Activated CD4-positive, alpha-beta T cell treated with anti-CD3 and anti-CD28 coated beads for 4 hours (primary cell): Measurements from ENCODE around the gene CCDC43.
"Not testable (repeated sequence)": the region's sequence is repeated elsewhere in the genome, so short reads cannot be mapped to it uniquely, and the experiment has no call there.

Experiments used
- DNase-seq, 2 donors: peaks; one replicate each; pipeline ENCODE4 v3.0.0-alpha.2; 2020

Gene CCDC43

DNA sequence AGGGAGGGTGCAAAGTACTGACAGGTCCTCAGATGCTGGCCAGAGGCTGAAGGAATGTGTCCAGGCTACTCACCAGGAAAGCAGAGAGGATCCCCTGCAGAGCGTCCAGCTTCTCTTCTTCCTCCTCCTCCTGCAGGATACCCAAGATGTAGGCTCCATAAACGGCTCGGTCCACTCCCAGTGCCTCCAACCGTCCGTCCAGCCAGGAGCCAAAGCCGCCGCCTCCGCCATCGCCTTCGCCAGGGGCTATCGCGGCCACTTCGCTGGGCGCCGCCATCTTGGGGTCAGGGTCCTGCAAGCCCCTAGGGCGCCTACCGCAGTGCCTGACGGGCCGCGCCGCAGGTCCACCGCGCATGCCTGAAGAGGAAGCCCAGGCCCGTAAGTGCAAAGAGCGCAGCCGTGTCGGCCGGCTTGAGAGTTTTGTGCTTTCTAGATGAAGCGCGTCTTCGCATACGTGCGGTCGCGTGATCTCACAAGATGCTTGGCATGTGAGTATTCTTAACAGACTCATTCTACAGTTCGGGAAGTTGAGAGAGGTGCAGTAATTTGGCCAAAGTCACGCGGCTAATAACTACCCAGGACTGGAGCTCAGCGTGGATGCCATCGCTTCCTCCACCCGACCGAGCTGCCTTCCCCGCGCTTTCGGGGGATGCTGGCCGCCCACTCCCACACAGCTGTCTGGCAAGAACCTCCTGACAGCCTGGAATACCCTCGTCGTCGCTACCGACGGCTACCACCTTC, at the start of gene CCDC43:
Gene CCDC43, minus strand, starts transcription at position 300 of the 741 bp plus-strand sequence. Its CDS starts 23 bp downstream, at position 277.
- peak; percentile 88 to 89 for DNase-seq

- no peak for DNase-seq
Observed at GRCh38 chr17:44738214-44738906, 48.8 kb upstream of the CCDC43 start.

DNA sequence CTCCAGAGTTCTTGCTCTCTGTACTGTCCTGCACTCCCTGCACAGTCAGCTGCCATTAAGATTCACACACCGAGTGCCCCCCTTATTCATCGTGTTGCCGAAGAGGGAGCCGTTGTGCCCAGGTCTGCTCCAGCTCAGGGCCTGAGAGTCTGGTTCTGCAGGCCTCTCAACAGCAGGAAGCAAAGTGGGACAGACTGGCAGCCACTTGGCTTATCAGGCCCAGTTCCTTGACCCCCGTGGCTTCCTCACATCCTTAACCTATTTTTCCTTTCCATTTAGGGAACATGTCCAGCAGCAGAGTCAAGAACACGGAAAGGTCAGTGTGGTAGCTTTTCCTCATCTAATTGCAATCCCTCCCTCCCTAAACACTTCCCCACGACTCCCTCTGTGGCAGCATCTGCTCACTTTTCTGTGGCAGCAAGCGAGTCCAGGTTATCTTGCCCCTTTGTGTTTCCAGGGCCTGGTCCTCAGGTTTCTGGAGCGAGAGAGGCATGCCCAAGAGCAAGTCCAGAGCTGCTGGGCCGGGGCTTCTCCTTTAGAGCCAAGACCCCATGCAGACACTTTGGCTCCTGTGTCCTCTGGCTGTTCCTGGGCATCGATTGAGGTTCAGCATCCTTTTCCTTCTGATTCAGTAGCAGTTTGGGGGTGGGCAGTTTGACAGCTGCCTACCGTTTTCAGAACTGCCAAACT, 47.1 kb upstream of the CCDC43 start:
- no peak for DNase-seq

DNA sequence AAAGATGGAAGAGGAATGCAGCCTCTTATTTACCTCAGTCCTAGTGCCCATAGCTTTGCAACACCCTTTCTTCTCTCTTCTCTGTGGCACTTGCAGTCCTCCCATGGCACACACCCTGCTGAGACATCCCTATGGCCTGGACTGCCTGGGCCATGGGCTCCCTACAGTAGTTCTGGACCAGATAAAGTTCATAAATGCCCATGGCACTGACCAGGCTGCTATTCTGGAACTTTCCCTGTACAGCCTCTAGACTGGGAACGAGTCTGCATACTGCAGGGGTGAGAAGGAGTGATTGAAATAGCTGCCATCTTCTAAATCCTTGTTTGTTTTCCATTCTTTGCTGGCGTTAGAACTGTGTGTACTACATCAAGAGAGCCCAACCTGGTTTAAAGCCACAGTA, 44.7 kb upstream of the CCDC43 start:
- DNase-seq: no peak

DNA sequence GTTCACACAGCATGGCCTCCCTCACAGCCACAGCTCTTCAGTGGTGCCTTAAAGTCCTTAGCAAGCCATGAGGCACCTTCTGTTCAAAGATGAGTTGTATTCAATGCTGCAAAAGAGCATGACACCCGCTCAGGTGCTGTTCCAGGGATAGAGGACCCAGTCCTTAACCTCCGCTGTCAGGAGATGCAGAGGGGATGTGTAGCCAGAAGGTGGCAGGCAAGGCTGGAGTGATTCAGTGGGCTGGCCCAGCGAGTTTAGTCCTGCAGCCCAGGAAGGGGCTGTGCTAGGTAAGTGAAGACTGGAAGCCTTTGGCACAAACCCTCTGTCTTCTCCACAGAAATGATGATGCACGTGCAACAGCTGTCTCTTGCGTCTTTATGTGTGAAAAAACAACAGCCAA, 44.2 kb upstream of the CCDC43 start:
- DNase-seq: no peak

DNA sequence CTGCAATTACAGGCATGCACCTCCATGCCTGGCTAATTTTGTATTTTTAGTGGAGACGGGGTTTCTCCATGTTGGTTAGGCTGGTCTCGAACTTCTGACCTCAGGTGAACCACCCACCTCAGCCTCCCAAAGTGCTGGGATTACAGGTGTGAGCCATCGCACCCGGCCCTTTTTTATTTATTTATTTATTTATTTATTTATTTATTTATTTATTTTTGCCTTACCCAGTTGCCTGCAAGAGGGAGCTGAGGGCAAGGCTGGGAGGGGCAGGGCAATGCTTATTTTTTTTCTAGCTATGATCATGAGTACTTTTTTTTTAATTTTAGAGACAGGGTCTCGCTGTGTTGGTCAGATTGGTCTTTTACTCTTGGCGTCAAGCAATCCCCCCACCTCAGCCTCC, 36.5 kb upstream of the CCDC43 start:
- DNase-seq: not testable (repeated sequence)

GRCh38 chr17:44722254-44722653, 32.7 kb upstream of the CCDC43 start:
- DNase-seq: no peak

DNA sequence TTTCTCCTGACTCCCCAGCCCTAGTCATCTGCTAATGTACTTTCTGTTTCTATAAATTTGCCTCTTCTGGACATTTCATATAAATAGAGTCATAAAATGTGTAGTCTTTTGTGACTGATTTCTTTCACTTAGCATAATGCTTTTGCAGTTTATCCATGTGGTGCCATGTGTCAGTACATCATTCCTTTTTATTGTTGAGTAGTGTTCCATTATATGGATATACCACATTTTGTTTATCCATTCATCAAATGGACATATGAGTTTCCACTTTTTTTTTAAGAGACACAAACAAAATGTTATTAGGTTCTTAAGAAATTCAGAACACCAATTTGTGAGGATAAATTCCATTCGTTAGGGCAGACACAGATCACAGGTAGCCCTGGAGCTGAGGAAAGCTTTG, 29.9 kb upstream of the CCDC43 start:
- DNase-seq: no peak

GRCh38 chr17:44708401-44709263, 19.1 kb upstream of the CCDC43 start, which contains the start of gene DBF4B:
Gene DBF4B, plus strand, starts transcription at chr17:44708665. Its CDS starts 156 bp downstream, at chr17:44708821.
- DNase-seq: peak; percentile 81 to 85

GRCh38 chr17:44707755-44708400, 18.3 kb upstream of the CCDC43 start:
- no peak for DNase-seq

GRCh38 chr17:44700288-44700687, 10.7 kb upstream of the CCDC43 start:
- DNase-seq: not testable (repeated sequence)

DNA sequence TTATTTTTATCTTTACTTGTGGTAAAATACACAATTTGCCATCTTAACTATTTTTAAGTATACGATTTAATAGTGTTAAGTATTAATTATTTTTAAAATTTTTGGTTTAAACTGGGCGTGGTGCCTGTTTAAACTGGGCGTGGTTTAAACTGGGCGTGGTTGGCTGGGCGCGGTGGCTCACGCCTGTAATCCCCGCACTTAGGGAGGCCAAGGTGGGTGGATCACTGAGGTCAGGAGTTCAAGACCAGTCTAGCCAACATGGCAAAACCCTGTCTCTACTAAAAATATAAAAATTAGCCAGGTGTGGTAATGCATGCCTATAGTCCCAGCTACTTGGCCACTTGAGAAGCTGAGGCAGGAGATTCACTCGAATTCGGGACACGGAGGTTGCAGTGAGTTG, 4.0 kb upstream of the CCDC43 start:
- DNase-seq: no peak

DNA sequence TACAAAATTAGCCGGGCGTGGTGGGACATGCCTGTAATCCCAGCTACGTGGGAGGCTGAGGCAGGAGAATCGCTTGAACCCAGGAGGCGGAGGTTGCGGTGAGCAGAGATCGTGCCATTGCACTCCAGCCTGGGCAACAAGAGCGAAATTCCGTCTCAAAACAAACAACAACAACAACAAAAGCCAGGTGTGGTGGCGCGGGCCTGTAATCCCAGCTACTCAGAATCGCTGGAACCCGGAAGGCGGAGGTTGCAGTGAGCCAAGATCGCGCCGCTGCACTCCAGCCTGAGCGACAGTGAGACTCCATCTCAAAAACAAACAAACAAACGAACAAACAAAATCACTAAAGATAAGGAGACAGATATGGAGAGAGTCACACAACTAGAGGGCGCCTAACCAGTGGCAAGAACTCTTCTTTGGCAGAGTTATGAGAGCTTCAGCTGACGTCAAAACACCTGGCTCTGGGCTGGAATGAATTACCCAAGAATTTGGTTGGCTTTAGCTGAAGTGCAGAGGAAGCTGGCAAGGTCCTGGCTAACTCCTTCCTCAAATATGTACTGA, 1.2 kb upstream of the CCDC43 start:
- not testable (repeated sequence) for DNase-seq

GRCh38 chr17:44688675-44689476, 700 bp downstream of the CCDC43 start:
- DNase-seq: peak; percentile 5 to 19

GRCh38 chr17:44688200-44688599, 1.4 kb downstream of the CCDC43 start:
- no peak for DNase-seq

GRCh38 chr17:44687756-44688155, 1.8 kb downstream of the CCDC43 start:
- no peak for DNase-seq

GRCh38 chr17:44683303-44683702, 6.3 kb downstream of the CCDC43 start:
- DNase-seq: not testable (repeated sequence)

DNA sequence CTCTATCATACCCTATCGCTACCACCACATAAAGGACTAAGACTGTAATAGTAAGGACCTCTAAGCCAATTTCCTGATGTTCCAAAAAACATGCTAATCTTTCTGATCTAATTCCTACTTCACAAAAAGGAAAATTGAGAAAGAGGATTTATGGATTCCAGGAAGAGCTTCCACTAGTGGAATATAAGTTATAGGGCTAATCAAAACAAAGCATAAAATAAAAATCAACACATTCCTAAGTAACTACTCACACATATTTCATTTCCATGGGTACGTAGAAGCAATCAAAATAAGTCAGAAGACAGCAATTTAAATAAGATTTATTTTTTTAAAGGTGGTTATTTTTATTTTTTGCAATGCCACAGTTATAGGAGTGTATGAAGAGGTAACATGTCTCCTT, 12.4 kb downstream of the CCDC43 start:
- DNase-seq: no peak

- DNase-seq: no peak
Observed at GRCh38 chr17:44673893-44674292, 15.7 kb downstream of the CCDC43 start.

DNA sequence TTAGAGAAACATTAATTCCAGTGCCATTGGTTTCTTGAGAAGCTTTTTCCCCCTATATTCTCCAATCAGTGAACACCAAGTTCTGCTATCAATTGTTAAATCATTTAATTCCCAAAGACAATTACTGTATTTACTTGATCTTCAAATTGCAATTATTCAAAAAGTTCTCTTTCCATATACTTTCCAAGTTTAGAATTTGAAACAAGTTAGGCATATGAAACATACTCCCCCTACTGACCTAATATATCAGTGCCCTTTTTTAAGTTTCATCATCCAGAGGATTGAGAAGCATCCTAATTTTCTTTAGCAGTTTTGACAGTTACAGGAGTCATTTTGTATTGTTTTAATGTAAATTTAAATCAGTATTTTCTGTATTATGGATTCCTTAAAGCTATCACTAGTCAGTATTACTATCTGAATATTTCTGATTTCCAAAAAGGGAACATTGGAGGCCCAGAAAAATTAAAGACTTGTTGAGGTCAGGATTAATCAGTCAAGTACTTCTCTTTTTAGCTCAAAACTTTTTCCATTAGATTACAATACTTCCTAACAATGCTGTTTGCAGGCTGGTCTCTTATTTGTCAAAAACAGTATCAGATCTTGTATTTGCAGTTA, 17.0 kb downstream of the CCDC43 start:
- DNase-seq: no peak
